H9 (cell line): ENCODE results near the gene FXN. TPM values are rescaled to one million over a fixed set of nuclear protein-coding genes. Genes with fewer than 3 reads are reported as not detected.

Experiments
- DNase-seq: peaks from one replicate; pipeline ENCODE4 v3.0.0-alpha.2; 2017
- H2AFZ ChIP-seq: one replicate; pipeline ENCODE4 v1.6.1; 2013; ENCODE audit warnings: mild to moderate bottlenecking, low read length, control low read depth, moderate library complexity
- H2AK5ac ChIP-seq: 2 replicates; pipeline ENCODE4 v1.6.1; 2013; ENCODE audit warnings: low read length, control low read depth, mixed read lengths; ENCODE audit not compliant: insufficient read length
- H2BK120ac ChIP-seq: one replicate; pipeline ENCODE4 v1.6.1; 2013; ENCODE audit warnings: low read depth, mild to moderate bottlenecking, low read length, control low read depth, inconsistent platforms; ENCODE audit not compliant: poor library complexity, severe bottlenecking
- H2BK12ac ChIP-seq: 2 replicates; pipeline ENCODE4 v1.6.1; 2013; ENCODE audit warnings: low read length, control low read depth, mixed read lengths, low read depth; ENCODE audit not compliant: insufficient read length
- H2BK15ac ChIP-seq: 2 replicates; pipeline ENCODE4 v1.6.1; 2013; ENCODE audit warnings: low read depth, low read length, control low read depth
- H2BK20ac ChIP-seq: one replicate; pipeline ENCODE4 v1.6.1; 2013; ENCODE audit warnings: low read depth, mild to moderate bottlenecking, low read length, control low read depth, inconsistent platforms; ENCODE audit not compliant: poor library complexity, severe bottlenecking
- H2BK5ac ChIP-seq: 2 replicates; pipeline ENCODE4 v1.6.1; 2013; ENCODE audit warnings: low read length, control low read depth, mixed read lengths; ENCODE audit not compliant: insufficient read length
- H3K14ac ChIP-seq: 2 replicates; pipeline ENCODE4 v1.6.1; 2013; ENCODE audit warnings: low read length, control low read depth; ENCODE audit not compliant: insufficient read depth
- H3K18ac ChIP-seq: 2 replicates; pipeline ENCODE4 v1.6.1; 2013; ENCODE audit warnings: low read depth, mild to moderate bottlenecking, mixed read lengths, low read length, control low read depth; ENCODE audit not compliant: insufficient read length
- H3K23ac ChIP-seq: 2 replicates; pipeline ENCODE4 v1.6.1; 2013; ENCODE audit warnings: low read length, control low read depth, mixed read lengths, low read depth; ENCODE audit not compliant: insufficient read length
- H3K23me2 ChIP-seq: 2 replicates; pipeline ENCODE4 v1.6.1; 2013; ENCODE audit warnings: low read depth, mild to moderate bottlenecking, mixed read lengths, low read length, control low read depth; ENCODE audit not compliant: insufficient read length, poor library complexity, severe bottlenecking
- H3K27ac ChIP-seq: 2 replicates; pipeline ENCODE4 v1.5.1; 2013; ENCODE audit warnings: low read length, control low read depth, mixed read lengths, low read depth; ENCODE audit not compliant: insufficient read length
- H3K27me3 ChIP-seq: 2 replicates; pipeline ENCODE4 v1.6.1; 2013; ENCODE audit warnings: low read length, control low read depth, inconsistent platforms; ENCODE audit not compliant: insufficient read depth
- H3K4ac ChIP-seq: 2 replicates; pipeline ENCODE4 v1.6.1; 2013; ENCODE audit warnings: low read depth, mild to moderate bottlenecking, control low read depth, inconsistent platforms, low read length, moderate library complexity
- H3K4me1 ChIP-seq: 2 replicates; pipeline ENCODE4 v1.6.1; 2013; ENCODE audit warnings: low read length, control low read depth, inconsistent platforms; ENCODE audit not compliant: insufficient read depth
- H3K4me2 ChIP-seq: 2 replicates; pipeline ENCODE4 v1.6.1; 2013; ENCODE audit warnings: low read length, control low read depth, mixed read lengths; ENCODE audit not compliant: insufficient read length, insufficient read depth
- H3K56ac ChIP-seq: 2 replicates; pipeline ENCODE4 v1.6.1; 2013; ENCODE audit warnings: low read depth, mild to moderate bottlenecking, mixed read lengths, low read length, control low read depth; ENCODE audit not compliant: insufficient read length
- H3K79me1 ChIP-seq: 2 replicates; pipeline ENCODE4 v1.6.1; 2013; ENCODE audit warnings: low read depth, mild to moderate bottlenecking, moderate library complexity, low read length, control low read depth, inconsistent platforms; ENCODE audit not compliant: insufficient read depth, poor library complexity, severe bottlenecking
- H3K79me2 ChIP-seq: 2 replicates; pipeline ENCODE4 v1.6.1; 2013; ENCODE audit warnings: low read length, control low read depth, inconsistent platforms; ENCODE audit not compliant: insufficient read depth
- H3K9ac ChIP-seq: 2 replicates; pipeline ENCODE4 v1.6.1; 2013; ENCODE audit warnings: low read length, control low read depth, mixed read lengths; ENCODE audit not compliant: insufficient read length; ENCODE audit errors: extremely low read depth
- H3K9me3 ChIP-seq: one replicate; pipeline ENCODE4 v1.6.1; 2013; ENCODE audit warnings: low read depth, low read length, inconsistent platforms; ENCODE audit not compliant: control insufficient read depth
- H3T11ph ChIP-seq: one replicate; pipeline ENCODE4 v1.6.1; 2013; ENCODE audit warnings: mild to moderate bottlenecking, low read length, control low read depth, inconsistent platforms
- H4K20me1 ChIP-seq: one replicate; pipeline ENCODE4 v1.6.1; 2013; ENCODE audit not compliant: control insufficient read depth, insufficient read length, insufficient read depth
- H4K5ac ChIP-seq: 2 replicates; pipeline ENCODE4 v1.6.1; 2013; ENCODE audit warnings: low read depth, mild to moderate bottlenecking, mixed read lengths, low read length, control low read depth; ENCODE audit not compliant: insufficient read length
- H4K8ac ChIP-seq: replicated peaks from 2 replicates; pipeline ENCODE4 v1.6.1; 2013; ENCODE audit warnings: low read length, control low read depth, mixed read lengths, low read depth; ENCODE audit not compliant: insufficient read length
- H4K91ac ChIP-seq: 2 replicates; pipeline ENCODE4 v1.6.1; 2013; ENCODE audit warnings: low read depth, mild to moderate bottlenecking, moderate library complexity, mixed read lengths, low read length, control low read depth; ENCODE audit not compliant: insufficient read length
- H3K27ac Mint-ChIP-seq, 3 experiments: 2 replicates in 2 of 3; 3 replicates in 1 of 3; pipeline ENCODE4 v1.8.0; 2020 to 2021; ENCODE audit warnings: mixed read lengths in 3 of 3, mild to moderate bottlenecking in 1 of 3, moderate library complexity in 1 of 3
- H3K27me3 Mint-ChIP-seq: 2 replicates; pipeline ENCODE4 v1.8.0; 2021; ENCODE audit warnings: low read depth, mild to moderate bottlenecking, moderate library complexity, mixed read lengths
- H3K36me3 Mint-ChIP-seq, 3 experiments: 2 replicates in 2 of 3; 3 replicates in 1 of 3; pipeline ENCODE4 v1.8.0; 2020 to 2021; ENCODE audit warnings: low read depth in 3 of 3, mixed read lengths in 3 of 3; ENCODE audit not compliant: insufficient read depth in 1 of 3
- H3K4me1 Mint-ChIP-seq, 2 experiments: 2 replicates each; pipeline ENCODE4 v1.8.0; 2020; ENCODE audit warnings: mixed read lengths in 2 of 2
- H3K4me3 Mint-ChIP-seq, 2 experiments: 2 replicates in 1 of 2; 3 replicates in 1 of 2; pipeline ENCODE4 v1.8.0; 2020 to 2021; ENCODE audit warnings: mild to moderate bottlenecking in 2 of 2, mixed read lengths in 2 of 2, moderate library complexity in 1 of 2
- H3K9me3 Mint-ChIP-seq, 2 experiments: 2 replicates in 1 of 2; 3 replicates in 1 of 2; pipeline ENCODE4 v1.8.0; 2020; ENCODE audit warnings: mild to moderate bottlenecking in 2 of 2, mixed read lengths in 2 of 2, moderate library complexity in 1 of 2
- CTCF ChIP-seq: fragments of 200-600 bp; sonication (generic); conservative IDR thresholded peaks from 3 replicates; pipeline ENCODE4 v1.8.0; 2021; ENCODE audit warnings: antibody characterized with exemption, mild to moderate bottlenecking
- WGBS: extraction: QIAGEN DNeasy Blood & Tissue Kit; methylation state at CpG from one replicate; pipeline ENCODE4 v1.1.7; 2013; ENCODE audit warnings: missing lambda C conversion rate, low lambda C conversion rate, mixed read lengths; ENCODE audit not compliant: insufficient read length; ENCODE audit errors: extremely low coverage; 5-methylcytosine and 5-hydroxymethylcytosine counted together
- total RNA-seq: library from RNA; stranded (reverse); gene quantifications from 2 replicates; pipeline ENCODE4 v1.2.1, GENCODE V29; 2021

FXN gene
- total RNA-seq, 1 experiment from 2014 or later = 34.4 TPM

- no peaks in the 10 kb centered on the region for H3K79me1 ChIP-seq
- no CpG with 5 or more reads among the region's 1 CpG for WGBS
- H2BK5ac ChIP-seq = no peak overlapping the region
- no peak overlapping the region for H4K8ac ChIP-seq
- Mint-ChIP-seq H3K27me3 (no peaks in the 10 kb centered on the region), H3K4me3 (no peak overlapping the region), H3K36me3 (peaks cover 0 to 2% (median 0%) of the 10 kb centered on the region in 3 experiments; a peak in 4 of 7 replicates), H3K4me1 (peaks cover 17 to 20% of the 10 kb centered on the region in 2 experiments), H3K9me3 (peaks cover 2 to 3% of the 10 kb centered on the region in 2 experiments; a peak in 3 of 5 replicates), H3K27ac (no peak overlapping the region)
- peaks cover 3% of the 10 kb centered on the region; the same call in 1 of the 2 replicates for H3K4me1 ChIP-seq
- H3K18ac ChIP-seq = no peak overlapping the region
- H2BK20ac ChIP-seq = no peak overlapping the region
- peaks cover 4% of the 10 kb centered on the region for H3K23me2 ChIP-seq
- no peak overlapping the region for H3K9ac ChIP-seq
- DNase-seq = no peak
- H4K20me1 ChIP-seq = no peaks in the 10 kb centered on the region
- no peak overlapping the region for H4K91ac ChIP-seq
- H2AK5ac ChIP-seq = no peak overlapping the region
- no peak overlapping the region for H3K27ac ChIP-seq
- no peak overlapping the region for H3K4ac ChIP-seq
- no peaks in the 10 kb centered on the region for H3K9me3 ChIP-seq
- no peak overlapping the region for H2AFZ ChIP-seq
- no peak overlapping the region for H3K14ac ChIP-seq
- no peak overlapping the region for H4K5ac ChIP-seq
- H3K79me2 ChIP-seq = no peaks in the 10 kb centered on the region
- H2BK120ac ChIP-seq = no peak overlapping the region
- H3K4me2 ChIP-seq = no peak overlapping the region
- H3K56ac ChIP-seq = no peak overlapping the region
- H2BK15ac ChIP-seq = no peak overlapping the region
- TF ChIP-seq CTCF = no peak
- no peak overlapping the region for H3T11ph ChIP-seq
- no peak overlapping the region for H2BK12ac ChIP-seq
- H3K23ac ChIP-seq = no peak overlapping the region
- H3K27me3 ChIP-seq = no peaks in the 10 kb centered on the region
Observed at GRCh38 chr9:69115621-69116020, 80.1 kb downstream of the FXN start.
